CD4-positive, alpha-beta memory T cell (primary cell): Measurements from ENCODE around the gene LAMB1. TPM values are rescaled to one million over a fixed set of nuclear protein-coding genes. Genes with fewer than 3 reads are reported as not detected.

Experiments
- CTCF ChIA-PET: fragments of 350-600 bp; sonication (Branson Sonifier 250); formaldehyde crosslinking; loops from one replicate; lab custom pipeline; 2021; ENCODE audit warnings: inconsistent platforms; ENCODE audit not compliant: partially characterized antibody; lab: Charles Lee
- POLR2A ChIA-PET: fragments of 350-600 bp; sonication (Branson Sonifier 250); formaldehyde crosslinking; loops from one replicate; lab custom pipeline; 2021; ENCODE audit not compliant: partially characterized antibody; lab: Charles Lee
- DNase-seq, 5 donors: peaks; one replicate each; pipeline versions ENCODE4 v3.0.0 to v3.0.0-alpha.2; 2020 to 2022; ENCODE audit warnings: mixed read lengths in 1 of 5
- H3K27ac ChIP-seq: one replicate; pipeline ENCODE4 v1.7.0; 2013; ENCODE audit warnings: low read depth, low read length
- H3K27me3 ChIP-seq: 2 replicates; pipeline ENCODE4 v1.7.0; 2013; ENCODE audit warnings: mild to moderate bottlenecking, low read length, moderate library complexity; ENCODE audit not compliant: insufficient read depth
- H3K36me3 ChIP-seq: 2 replicates; pipeline ENCODE4 v1.7.0; 2013; ENCODE audit warnings: mild to moderate bottlenecking, low read length, moderate library complexity; ENCODE audit not compliant: insufficient read depth
- H3K4me1 ChIP-seq: 2 replicates; pipeline ENCODE4 v1.7.0; 2013; ENCODE audit warnings: mild to moderate bottlenecking, low read length, moderate library complexity; ENCODE audit not compliant: insufficient read depth
- H3K4me3 ChIP-seq, 2 donors: one replicate each; pipeline ENCODE4 v1.7.0; 2013; ENCODE audit warnings: low read length in 2 of 2, mild to moderate bottlenecking in 1 of 2
- H3K9me3 ChIP-seq, 2 donors: one replicate each; pipeline ENCODE4 v1.7.0; 2013; ENCODE audit warnings: low read length in 2 of 2, control low read depth in 1 of 2; ENCODE audit not compliant: control insufficient read depth in 1 of 2
- H3K27ac Mint-ChIP-seq, 7 donors: one replicate each; pipeline ENCODE4 v1.8.0; 2020 to 2021; ENCODE audit warnings: mixed read lengths in 7 of 7, mild to moderate bottlenecking in 6 of 7, inconsistent platforms in 3 of 7, moderate library complexity in 3 of 7
- H3K27me3 Mint-ChIP-seq, 2 donors: one replicate each; pipeline ENCODE4 v1.8.0; 2020 to 2021; ENCODE audit warnings: mixed read lengths in 2 of 2
- H3K36me3 Mint-ChIP-seq, 2 donors: one replicate each; pipeline ENCODE4 v1.8.0; 2020 to 2021; ENCODE audit warnings: mixed read lengths in 2 of 2, inconsistent platforms in 1 of 2, mild to moderate bottlenecking in 1 of 2
- H3K4me1 Mint-ChIP-seq, 4 donors: one replicate each; pipeline ENCODE4 v1.8.0; 2020 to 2021; ENCODE audit warnings: mixed read lengths in 4 of 4, mild to moderate bottlenecking in 1 of 4
- H3K4me3 Mint-ChIP-seq, 8 donors: one replicate each; pipeline ENCODE4 v1.8.0; 2020 to 2021; ENCODE audit warnings: mixed read lengths in 8 of 8, mild to moderate bottlenecking in 7 of 8, moderate library complexity in 6 of 8, inconsistent platforms in 3 of 8
- H3K9me3 Mint-ChIP-seq, 8 donors: one replicate each; pipeline ENCODE4 v1.8.0; 2020 to 2021; ENCODE audit warnings: mixed read lengths in 8 of 8, mild to moderate bottlenecking in 5 of 8, inconsistent platforms in 3 of 8, moderate library complexity in 1 of 8
- intact Hi-C: fragments of 100-400 bp; cut with micrococcal nuclease; formaldehyde crosslinking; loops from one replicate; pipeline ENCODE4 v1.15.1; 2023
- polyA plus RNA-seq, 2 donors: library from polyadenylated mRNA; unstranded; fragments of 300-500 nt; fragmentation: Illumina TruSeq; gene quantifications; one replicate each; pipeline ENCODE4 v1.2.3, GENCODE V29; 2021
- total RNA-seq, 2 experiments: library from RNA; stranded (reverse); gene quantifications; one replicate each; pipeline ENCODE4 v1.2.3, GENCODE V29; 2021

Gene LAMB1
- total and polyA plus RNA-seq, 4 experiments from 2014 or later: 0.95 TPM; not detected in 3

DNA sequence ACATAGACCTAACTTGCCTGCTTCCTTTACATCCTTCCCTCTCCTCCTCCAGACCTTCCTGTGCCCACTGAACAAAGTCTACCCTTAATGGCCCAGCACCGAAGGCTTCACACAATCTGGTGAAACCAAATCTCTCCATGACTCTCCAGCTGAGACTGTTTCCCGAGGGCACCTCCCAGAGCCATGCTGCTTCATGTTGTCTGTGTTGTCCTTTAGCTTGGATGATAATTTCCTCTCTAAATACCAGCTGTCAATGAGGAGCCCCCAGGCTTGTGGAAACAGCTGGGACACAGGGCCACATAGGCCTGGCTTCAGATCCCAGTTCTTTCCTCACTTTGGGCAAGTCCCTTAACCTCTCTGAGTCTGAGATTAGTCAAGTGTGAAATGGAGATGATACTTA lies 57.6 kb downstream of the LAMB1 start:
- DNase-seq: no peak
- Histone ChIP-seq H3K27ac (no peak overlapping the region), H3K36me3 (no peaks in the 10 kb centered on the region), H3K9me3 (no peaks in the 10 kb centered on the region), H3K27me3 (no peaks in the 10 kb centered on the region), H3K4me3 (no peak overlapping the region), H3K4me1 (no peaks in the 10 kb centered on the region)
- intact Hi-C loops: no loop called here
- H3K4me1 Mint-ChIP-seq: no peaks in the 10 kb centered on the region
- CTCF ChIA-PET: no interaction called here
- H3K27me3 Mint-ChIP-seq: no peaks in the 10 kb centered on the region
- no peaks in the 10 kb centered on the region for H3K9me3 Mint-ChIP-seq
- H3K27ac Mint-ChIP-seq: no peak overlapping the region
- POLR2A ChIA-PET: no interaction called here
- H3K4me3 Mint-ChIP-seq: no peak overlapping the region
- peaks cover 4 to 12% of the 10 kb centered on the region in 2 donors for H3K36me3 Mint-ChIP-seq

DNA sequence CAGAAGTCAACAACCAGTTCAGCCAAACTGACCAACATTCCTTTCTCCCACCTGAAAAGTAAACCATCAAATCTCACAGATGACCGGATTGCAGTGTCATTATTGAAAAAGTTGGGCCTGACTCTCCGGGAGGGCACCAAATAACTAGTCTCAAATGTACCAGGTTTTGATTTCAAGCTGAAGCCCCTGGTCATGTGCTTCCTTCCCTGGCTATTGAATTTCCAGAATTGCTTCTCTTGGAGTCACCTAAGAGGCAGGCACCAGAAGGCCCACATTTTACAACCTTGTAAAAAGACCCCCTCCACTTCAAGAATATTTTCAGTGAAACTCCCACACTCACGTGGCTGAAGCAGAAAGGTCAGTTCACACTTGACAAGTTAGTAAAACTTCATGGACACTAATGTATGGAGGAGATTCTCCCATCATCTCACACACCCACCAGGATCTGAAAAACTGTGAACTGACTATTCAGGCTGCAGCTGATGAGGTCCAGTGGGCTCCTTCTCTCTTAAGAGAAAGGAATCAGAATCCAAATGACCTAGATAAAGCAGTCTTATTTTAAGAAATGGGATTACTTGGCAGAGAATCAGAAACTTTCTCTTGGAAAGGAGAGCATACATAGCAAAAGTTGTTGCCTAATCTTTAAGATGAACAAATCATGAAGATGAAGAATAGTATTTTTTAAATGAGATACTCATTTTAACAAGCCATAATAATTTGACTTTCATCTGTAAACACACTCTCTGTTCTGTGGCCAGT lies 58.4 kb downstream of the LAMB1 start:
- Mint-ChIP-seq H3K9me3 (no peaks in the 10 kb centered on the region), H3K4me3 (no peak overlapping the region), H3K27ac (no peak overlapping the region), H3K27me3 (no peaks in the 10 kb centered on the region), H3K36me3 (peaks cover 8 to 12% of the 10 kb centered on the region in 2 donors), H3K4me1 (no peaks in the 10 kb centered on the region)
- Histone ChIP-seq H3K4me3 (no peak overlapping the region), H3K27ac (no peak overlapping the region), H3K9me3 (no peaks in the 10 kb centered on the region), H3K27me3 (no peaks in the 10 kb centered on the region), H3K36me3 (no peaks in the 10 kb centered on the region), H3K4me1 (no peaks in the 10 kb centered on the region)
- ChIA-PET POLR2A (no interaction called here), CTCF (no interaction called here)
- intact Hi-C loops: no loop called here
- no peak for DNase-seq

DNA sequence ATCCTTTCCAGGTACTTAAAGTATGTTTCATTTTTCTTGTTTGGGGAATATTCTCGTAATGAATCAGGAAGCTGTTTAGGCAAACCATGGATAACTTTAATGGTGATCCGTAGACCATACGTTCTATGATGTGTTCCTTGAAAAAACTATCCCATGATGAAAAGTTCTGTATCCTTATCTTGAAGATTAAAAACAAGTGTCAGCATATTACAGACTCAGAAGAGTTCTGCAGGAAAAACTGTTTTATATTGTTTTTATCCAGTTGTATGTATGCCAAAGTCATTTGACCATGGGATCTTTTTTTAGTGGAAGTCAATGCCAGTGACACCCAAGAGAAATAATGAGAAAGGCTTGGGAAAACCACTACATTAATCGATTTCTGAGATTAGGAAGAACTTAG lies 59.9 kb downstream of the LAMB1 start:
- Histone ChIP-seq H3K9me3 (no peaks in the 10 kb centered on the region), H3K27me3 (no peaks in the 10 kb centered on the region), H3K27ac (no peak overlapping the region), H3K4me1 (no peaks in the 10 kb centered on the region), H3K4me3 (no peak overlapping the region), H3K36me3 (no peaks in the 10 kb centered on the region)
- peaks cover 11 to 12% of the 10 kb centered on the region in 2 donors for H3K36me3 Mint-ChIP-seq
- CTCF ChIA-PET: interaction anchor here (1.3 kb wide), 1 partner anchor 12 kb away, joined by 3 read pairs; no protein-coding TSS in a partner anchor
- DNase-seq: no peak
- H3K27ac Mint-ChIP-seq: no peak overlapping the region
- POLR2A ChIA-PET: no interaction called here
- intact Hi-C loops: no loop called here
- H3K4me3 Mint-ChIP-seq: no peak overlapping the region
- H3K4me1 Mint-ChIP-seq: no peaks in the 10 kb centered on the region
- H3K9me3 Mint-ChIP-seq: no peaks in the 10 kb centered on the region
- no peaks in the 10 kb centered on the region for H3K27me3 Mint-ChIP-seq

DNA sequence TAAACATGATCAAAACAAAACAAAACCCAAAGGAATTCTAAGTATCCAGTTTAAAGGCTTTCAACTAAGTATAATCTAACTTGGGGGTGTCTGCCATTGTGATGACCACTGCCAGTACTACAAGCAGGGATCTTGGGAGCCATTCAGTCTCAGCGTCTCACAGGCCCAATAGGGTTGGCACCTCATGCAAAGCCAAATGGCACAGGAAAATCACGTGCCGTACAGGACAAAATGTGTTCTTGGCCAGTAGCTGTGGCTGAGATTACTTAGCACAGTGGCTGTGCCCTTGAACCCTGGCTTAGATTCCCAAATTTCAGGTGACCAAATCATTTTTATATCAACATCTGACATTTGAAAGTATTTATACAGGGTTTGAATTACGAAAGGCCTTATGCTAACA lies 62.0 kb downstream of the LAMB1 start:
- no peaks in the 10 kb centered on the region for H3K27me3 ChIP-seq
- Mint-ChIP-seq H3K9me3 (no peaks in the 10 kb centered on the region), H3K27ac (peak overlapping the region in 1 of 7 donors; percentile 3), H3K27me3 (no peaks in the 10 kb centered on the region), H3K4me1 (no peaks in the 10 kb centered on the region), H3K36me3 (peaks cover 11 to 12% of the 10 kb centered on the region in 2 donors), H3K4me3 (no peak overlapping the region)
- H3K9me3 ChIP-seq: no peaks in the 10 kb centered on the region
- no peaks in the 10 kb centered on the region for H3K36me3 ChIP-seq
- intact Hi-C loops: no loop called here
- H3K4me1 ChIP-seq: no peaks in the 10 kb centered on the region
- CTCF ChIA-PET: no interaction called here
- POLR2A ChIA-PET: no interaction called here
- DNase-seq: no peak
- H3K27ac ChIP-seq: no peak overlapping the region
- no peak overlapping the region for H3K4me3 ChIP-seq

DNA sequence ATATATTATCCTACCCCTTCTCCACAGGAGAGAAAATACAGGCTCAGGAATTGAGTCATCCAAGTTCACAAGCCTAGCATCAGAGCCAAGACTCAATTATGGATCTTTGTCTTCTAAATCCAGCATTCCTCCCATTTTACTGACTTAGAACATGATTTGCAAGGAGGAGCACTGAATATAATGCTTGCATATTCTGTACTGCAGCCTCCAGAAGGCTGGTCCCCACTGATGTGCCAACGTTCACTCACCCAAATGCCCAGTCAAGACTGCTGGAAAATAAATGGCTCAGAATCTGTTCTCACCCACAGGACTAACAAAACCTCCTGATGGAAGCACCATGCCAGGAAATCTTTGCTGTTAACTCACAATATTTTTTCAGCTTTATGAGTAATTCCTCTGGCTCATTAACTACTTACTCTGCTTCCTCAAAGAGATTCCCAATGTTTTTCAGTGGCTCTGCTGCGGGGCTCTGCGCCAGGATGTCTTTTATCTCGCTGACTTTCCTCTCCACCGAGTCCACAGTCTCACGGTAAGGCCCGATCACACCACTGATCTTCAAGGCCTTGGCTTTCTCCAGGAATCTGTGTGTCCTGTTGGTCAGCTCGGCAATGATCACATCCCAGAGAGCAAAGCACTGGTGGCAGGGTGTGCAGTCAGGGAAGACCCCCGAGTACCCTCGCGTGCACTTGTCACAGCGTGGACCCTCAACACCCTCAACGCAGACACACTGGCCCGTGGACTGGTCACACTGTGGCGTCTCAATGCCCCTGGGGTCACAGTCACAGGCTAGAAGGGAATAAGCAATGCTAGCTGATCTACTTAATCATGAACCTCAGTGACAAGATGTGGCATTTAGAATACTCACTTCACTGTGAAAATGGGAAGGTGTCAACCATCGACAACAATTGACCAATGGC lies 63.1 kb downstream of the LAMB1 start:
- no peaks in the 10 kb centered on the region for H3K9me3 Mint-ChIP-seq
- H3K4me1 ChIP-seq: no peaks in the 10 kb centered on the region
- ChIA-PET CTCF (no interaction called here), POLR2A (no interaction called here)
- no peak overlapping the region for H3K4me3 Mint-ChIP-seq
- intact Hi-C loops: no loop called here
- no peaks in the 10 kb centered on the region for H3K27me3 Mint-ChIP-seq
- no peak overlapping the region for H3K4me3 ChIP-seq
- H3K27me3 ChIP-seq: no peaks in the 10 kb centered on the region
- no peak overlapping the region for H3K27ac ChIP-seq
- no peak for DNase-seq
- H3K36me3 ChIP-seq: no peaks in the 10 kb centered on the region
- no peaks in the 10 kb centered on the region for H3K4me1 Mint-ChIP-seq
- H3K36me3 Mint-ChIP-seq: peaks cover 11 to 12% of the 10 kb centered on the region in 2 donors
- no peak overlapping the region for H3K27ac Mint-ChIP-seq
- H3K9me3 ChIP-seq: no peaks in the 10 kb centered on the region

DNA sequence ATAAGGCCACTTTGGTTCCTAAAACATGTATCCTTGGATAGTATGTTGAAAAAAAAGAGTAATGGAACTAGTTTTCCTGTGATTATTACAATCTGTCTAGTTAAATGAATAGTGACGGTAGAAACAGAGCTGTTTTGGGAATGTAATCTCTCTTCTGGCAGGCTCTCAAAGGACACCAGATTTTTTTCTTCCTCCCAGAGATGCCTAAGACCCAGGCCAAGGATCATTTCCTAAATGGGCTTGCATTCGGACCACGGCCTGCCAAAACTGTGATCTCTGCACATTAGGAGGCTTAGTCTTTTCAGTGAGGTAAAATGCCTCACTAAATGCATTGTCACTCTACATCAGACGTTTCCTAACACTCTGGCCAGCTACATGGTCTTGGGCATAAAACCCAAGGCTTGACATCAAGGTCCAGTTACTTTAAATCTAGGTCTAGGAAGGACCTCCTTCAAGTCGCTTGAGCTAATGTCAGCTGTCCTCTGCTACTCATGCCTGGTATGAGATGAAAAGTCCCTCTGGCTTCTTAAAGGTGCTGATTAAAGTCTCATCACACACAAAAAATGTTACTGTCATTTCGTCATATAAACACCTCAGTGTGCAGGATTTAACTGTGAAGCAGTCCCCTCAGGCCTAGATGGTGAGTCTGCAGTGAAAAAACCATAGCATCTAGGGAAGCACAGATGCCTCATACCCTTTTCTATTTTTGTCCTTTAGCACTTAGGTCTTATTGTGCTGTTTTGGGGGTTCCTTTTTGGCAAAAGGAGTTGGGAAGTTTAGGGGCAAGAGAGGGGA lies 64.3 kb downstream of the LAMB1 start:
- POLR2A ChIA-PET: no interaction called here
- no peak overlapping the region for H3K4me3 Mint-ChIP-seq
- no peaks in the 10 kb centered on the region for H3K27me3 Mint-ChIP-seq
- CTCF ChIA-PET: no interaction called here
- Histone ChIP-seq H3K4me3 (no peak overlapping the region), H3K36me3 (no peaks in the 10 kb centered on the region), H3K27me3 (no peaks in the 10 kb centered on the region), H3K27ac (no peak overlapping the region), H3K9me3 (no peaks in the 10 kb centered on the region), H3K4me1 (no peaks in the 10 kb centered on the region)
- intact Hi-C loops: no loop called here
- H3K36me3 Mint-ChIP-seq: peaks cover 11 to 12% of the 10 kb centered on the region in 2 donors
- H3K4me1 Mint-ChIP-seq: peaks cover 0 to 1% (median 0%) of the 10 kb centered on the region in 4 donors
- DNase-seq: no peak
- peak overlapping the region in 1 of 7 donors; percentile 37 for H3K27ac Mint-ChIP-seq
- H3K9me3 Mint-ChIP-seq: no peaks in the 10 kb centered on the region

DNA sequence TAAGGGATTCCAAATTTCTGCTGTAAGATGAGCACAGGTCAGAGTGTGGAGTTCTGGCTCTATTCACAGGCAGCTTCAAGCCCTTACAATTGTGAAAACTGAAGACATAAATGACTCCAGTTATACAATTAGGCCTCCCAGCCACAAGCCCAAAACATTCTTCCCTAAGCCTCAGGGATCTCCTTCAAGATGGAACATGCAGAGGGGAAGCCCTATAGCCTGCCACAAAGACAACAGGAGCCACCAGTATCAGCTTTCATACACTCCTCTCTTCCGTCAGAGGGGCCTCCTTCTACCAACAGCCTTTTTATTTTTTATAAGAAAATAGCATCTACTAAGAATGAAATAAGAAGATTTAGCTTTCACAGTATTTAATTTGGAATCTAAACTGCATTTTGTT lies 65.4 kb downstream of the LAMB1 start:
- Mint-ChIP-seq H3K27me3 (no peaks in the 10 kb centered on the region), H3K36me3 (peaks cover 11 to 12% of the 10 kb centered on the region in 2 donors), H3K27ac (no peak overlapping the region), H3K9me3 (no peaks in the 10 kb centered on the region), H3K4me3 (no peak overlapping the region), H3K4me1 (peaks cover 3 to 6% (median 5%) of the 10 kb centered on the region in 4 donors)
- Histone ChIP-seq H3K4me1 (no peaks in the 10 kb centered on the region), H3K4me3 (no peak overlapping the region), H3K27ac (no peak overlapping the region), H3K36me3 (no peaks in the 10 kb centered on the region), H3K27me3 (no peaks in the 10 kb centered on the region), H3K9me3 (no peaks in the 10 kb centered on the region)
- POLR2A ChIA-PET: no interaction called here
- intact Hi-C loops: no loop called here
- no peak for DNase-seq
- CTCF ChIA-PET: no interaction called here
